ENCODE data around the gene CCDC188. TPM values are rescaled to one million over a fixed set of nuclear protein-coding genes. Genes with fewer than 3 reads are reported as not detected.

Gene CCDC188
- total and polyA plus RNA-seq, 4 donors = 0.63 to 4.0 (median 1.4) TPM

GRCh38 chr22:20130731-20131596 lies 19.9 kb downstream of the CCDC188 start:
- Histone ChIP-seq H3K9ac (ENCODE audit: insufficient read depth in 1 of 2, low read length in 2 of 2) (no peak overlapping the region), H3K9me3 (ENCODE audit: control insufficient read depth in 4 of 4, insufficient read depth in 3 of 4, low read length in 3 of 4) (no peaks in the 10 kb centered on the region), H3K27ac (ENCODE audit: low read depth in 1 of 2, low read length in 1 of 2) (peak overlapping the region; percentile 92 to 98), H3K4me1 (ENCODE audit: control insufficient read depth in 5 of 5, insufficient read depth in 5 of 5, low read length in 5 of 5) (peaks cover 0 to 24% (median 10%) of the 10 kb centered on the region in 5 donors), H3K36me3 (ENCODE audit: control insufficient read depth in 4 of 4, insufficient read depth in 4 of 4, low read length in 4 of 4) (peaks cover 0 to 13% (median 2%) of the 10 kb centered on the region in 4 donors), H3K4me3 (peak overlapping the region; percentile 78), H3K27me3 (ENCODE audit: control insufficient read depth in 3 of 3, insufficient read depth in 3 of 3, low read length in 2 of 3) (no peaks in the 10 kb centered on the region)
- DNase-seq = peak; percentile 82 to 88 (median 82)
- TF ChIP-seq CTCF (IDR thresholded peaks at IDR 0.05; ENCODE audit: control extremely low read depth, extremely low read depth) = no peak
- WGBS, 2 donors = 3 to 5% methylated on average over 45 to 70 of the region's 70 CpGs
- ATAC-seq (ENCODE audit: insufficient read depth, low FRiP score) = peak; percentile 88

GRCh38 chr22:20130319-20130718 lies 20.5 kb downstream of the CCDC188 start:
- ATAC-seq (ENCODE audit: insufficient read depth, low FRiP score) (no peak), DNase-seq (no peak)
- no peak for TF ChIP-seq CTCF (IDR thresholded peaks at IDR 0.05; ENCODE audit: control extremely low read depth, extremely low read depth)
- no peaks in the 10 kb centered on the region for H3K9me3 ChIP-seq (ENCODE audit: control insufficient read depth in 4 of 4, insufficient read depth in 3 of 4, low read length in 3 of 4)
- peak overlapping the region in 1 of 2 donors; percentile 26 for H3K27ac ChIP-seq (ENCODE audit: low read depth in 1 of 2, low read length in 1 of 2)
- no peaks in the 10 kb centered on the region for H3K27me3 ChIP-seq (ENCODE audit: control insufficient read depth in 3 of 3, insufficient read depth in 3 of 3, low read length in 2 of 3)
- 70 to 83% methylated on average over 3 of the region's 3 CpGs for WGBS, 2 donors
- H3K4me3 ChIP-seq = no peak overlapping the region
- H3K4me1 ChIP-seq (ENCODE audit: control insufficient read depth in 5 of 5, insufficient read depth in 5 of 5, low read length in 5 of 5) = peaks cover 0 to 19% (median 5%) of the 10 kb centered on the region in 5 donors
- H3K36me3 ChIP-seq (ENCODE audit: control insufficient read depth in 4 of 4, insufficient read depth in 4 of 4, low read length in 4 of 4) = peaks cover 0 to 19% (median 2%) of the 10 kb centered on the region in 4 donors
- H3K9ac ChIP-seq (ENCODE audit: insufficient read depth in 1 of 2, low read length in 2 of 2) = no peak overlapping the region

GRCh38 chr22:20129747-20130014 lies 21.2 kb downstream of the CCDC188 start:
- H3K4me1 ChIP-seq (ENCODE audit: control insufficient read depth in 5 of 5, insufficient read depth in 5 of 5, low read length in 5 of 5) = peaks cover 0 to 19% (median 5%) of the 10 kb centered on the region in 5 donors
- H3K27me3 ChIP-seq (ENCODE audit: control insufficient read depth in 3 of 3, insufficient read depth in 3 of 3, low read length in 2 of 3) = no peaks in the 10 kb centered on the region
- H3K4me3 ChIP-seq = no peak overlapping the region
- H3K9me3 ChIP-seq (ENCODE audit: control insufficient read depth in 4 of 4, insufficient read depth in 3 of 4, low read length in 3 of 4) = no peaks in the 10 kb centered on the region
- H3K27ac ChIP-seq (ENCODE audit: low read depth in 1 of 2, low read length in 1 of 2) = no peak overlapping the region
- 81 to 85% methylated on average over 3 of the region's 3 CpGs for WGBS, 2 donors
- TF ChIP-seq CTCF (IDR thresholded peaks at IDR 0.05; ENCODE audit: control extremely low read depth, extremely low read depth) = no peak
- DNase-seq (no peak), ATAC-seq (ENCODE audit: insufficient read depth, low FRiP score) (no peak)
- H3K36me3 ChIP-seq (ENCODE audit: control insufficient read depth in 4 of 4, insufficient read depth in 4 of 4, low read length in 4 of 4) = peaks cover 0 to 24% (median 2%) of the 10 kb centered on the region in 4 donors
- no peak overlapping the region for H3K9ac ChIP-seq (ENCODE audit: insufficient read depth in 1 of 2, low read length in 2 of 2)
